Common myeloid progenitor, CD34-positive (primary cell): Measurements from ENCODE around the gene SPEG.

Source experiments
- CTCF ChIA-PET: fragments of 350-600 bp; sonication (Branson Sonifier 250); formaldehyde crosslinking; loops from one replicate; lab custom pipeline; 2021; ENCODE audit warnings: antibody characterized with exemption; lab: Charles Lee
- POLR2A ChIA-PET: fragments of 350-600 bp; sonication (Branson Sonifier 250); formaldehyde crosslinking; loops from one replicate; lab custom pipeline; 2021; ENCODE audit warnings: antibody characterized with exemption; lab: Charles Lee
- DNase-seq, 3 donors: peaks; one replicate each; pipeline versions ENCODE4 v3.0.0 to v3.0.0-alpha.2; 2013
- H3K27ac ChIP-seq, 2 experiments: 1 replicate in 1 of 2; 2 replicates in 1 of 2; pipeline ENCODE4 v1.7.0; 2013; ENCODE audit warnings: inconsistent platforms in 2 of 2, low read length in 2 of 2, mild to moderate bottlenecking in 2 of 2, low read depth in 1 of 2, moderate library complexity in 1 of 2; ENCODE audit not compliant: severe bottlenecking in 2 of 2, insufficient read depth in 1 of 2, poor library complexity in 1 of 2
- H3K27me3 ChIP-seq, 5 experiments: replicated peaks in 2 of 5; 1 replicate in 3 of 5; 2 replicates in 2 of 5; pipeline versions ENCODE4 v1.6.1 to v1.7.0; 2013; ENCODE audit warnings: low read length in 4 of 5, mild to moderate bottlenecking in 2 of 5, moderate library complexity in 2 of 5, inconsistent platforms in 1 of 5; ENCODE audit not compliant: insufficient read depth in 5 of 5, control insufficient read depth in 4 of 5
- H3K36me3 ChIP-seq, 4 experiments: 1 replicate in 2 of 4; 2 replicates in 2 of 4; pipeline versions ENCODE4 v1.6.1 to v1.7.0; 2013; ENCODE audit warnings: low read length in 3 of 4, control low read depth in 1 of 4, mild to moderate bottlenecking in 1 of 4; ENCODE audit not compliant: control insufficient read depth in 4 of 4, insufficient read depth in 4 of 4
- H3K4me1 ChIP-seq, 4 experiments: 1 replicate in 3 of 4; 2 replicates in 1 of 4; pipeline versions ENCODE4 v1.6.1 to v1.7.1; 2013; ENCODE audit warnings: low read length in 3 of 4, mild to moderate bottlenecking in 3 of 4, control low read depth in 1 of 4, inconsistent platforms in 1 of 4, moderate library complexity in 1 of 4; ENCODE audit not compliant: control insufficient read depth in 4 of 4, insufficient read depth in 4 of 4; ENCODE audit errors: control extremely low read depth in 1 of 4
- H3K4me3 ChIP-seq, 7 experiments: 1 replicate in 4 of 7; 2 replicates in 3 of 7; pipeline versions ENCODE4 v1.5.1 to v1.7.0; 2013; ENCODE audit warnings: mild to moderate bottlenecking in 7 of 7, low read length in 6 of 7, moderate library complexity in 6 of 7, inconsistent platforms in 2 of 7, low read depth in 2 of 7, control low read depth in 1 of 7; ENCODE audit not compliant: insufficient read depth in 4 of 7, control insufficient read depth in 1 of 7; ENCODE audit errors: extremely low read depth in 1 of 7
- H3K9me3 ChIP-seq, 5 experiments: 1 replicate in 4 of 5; 2 replicates in 1 of 5; pipeline versions ENCODE4 v1.6.1 to v1.7.1; 2013; ENCODE audit warnings: low read length in 4 of 5, mild to moderate bottlenecking in 2 of 5, inconsistent platforms in 1 of 5, low read depth in 1 of 5, moderate library complexity in 1 of 5; ENCODE audit not compliant: control insufficient read depth in 4 of 5, insufficient read depth in 2 of 5; ENCODE audit errors: control extremely low read depth in 1 of 5
- WGBS: methylation state at CpG from one replicate; pipeline ENCODE4 v1.1.5; 2013; ENCODE audit not compliant: insufficient coverage; 5-methylcytosine and 5-hydroxymethylcytosine counted together

The SPEG gene

DNA sequence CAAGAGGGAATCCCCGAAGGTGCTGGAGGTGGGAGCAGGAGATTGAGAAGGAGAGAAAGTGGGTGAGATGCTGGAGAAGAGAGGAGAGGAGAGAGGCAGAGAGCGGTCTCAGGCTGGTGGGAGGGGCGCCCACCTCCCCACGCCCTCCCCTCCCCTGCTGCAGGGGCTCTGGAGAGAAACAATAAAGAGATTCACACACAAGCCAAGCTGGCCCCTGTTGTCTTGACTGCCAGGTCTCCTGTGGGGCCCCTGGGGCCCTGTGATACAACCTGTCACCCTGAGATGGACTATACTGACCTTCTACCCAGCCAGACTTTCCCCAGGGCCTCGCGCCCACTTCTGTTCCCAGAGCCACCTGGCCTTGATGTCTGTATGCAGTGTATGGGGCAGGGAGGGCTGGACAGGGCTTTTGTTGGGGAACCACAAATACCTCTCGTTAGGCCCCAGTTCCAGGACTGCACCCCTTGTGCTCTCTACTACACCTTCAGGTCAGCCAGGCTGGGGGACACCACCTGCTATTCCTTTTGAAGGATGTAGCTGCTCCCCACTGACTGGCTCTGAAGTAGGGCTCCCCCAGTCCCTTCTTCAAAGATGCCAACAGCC is 8.0 kb upstream of the SPEG start:
- Histone ChIP-seq H3K27ac (no peak overlapping the region), H3K36me3 (no peaks in the 10 kb centered on the region), H3K27me3 (peaks cover 0 to 19% (median 10%) of the 10 kb centered on the region in 5 experiments), H3K4me3 (no peak overlapping the region), H3K4me1 (no peaks in the 10 kb centered on the region), H3K9me3 (no peaks in the 10 kb centered on the region)
- DNase-seq, result no peak
- ChIA-PET CTCF (interaction anchor here (1.1 to 2.1 kb wide), 2 partner anchors 9 to 21 kb away, joined by 3 to 4 read pairs; no protein-coding TSS in a partner anchor), POLR2A (no interaction called here)
- WGBS, result 97% methylated on average over 3 of the region's 7 CpGs

DNA sequence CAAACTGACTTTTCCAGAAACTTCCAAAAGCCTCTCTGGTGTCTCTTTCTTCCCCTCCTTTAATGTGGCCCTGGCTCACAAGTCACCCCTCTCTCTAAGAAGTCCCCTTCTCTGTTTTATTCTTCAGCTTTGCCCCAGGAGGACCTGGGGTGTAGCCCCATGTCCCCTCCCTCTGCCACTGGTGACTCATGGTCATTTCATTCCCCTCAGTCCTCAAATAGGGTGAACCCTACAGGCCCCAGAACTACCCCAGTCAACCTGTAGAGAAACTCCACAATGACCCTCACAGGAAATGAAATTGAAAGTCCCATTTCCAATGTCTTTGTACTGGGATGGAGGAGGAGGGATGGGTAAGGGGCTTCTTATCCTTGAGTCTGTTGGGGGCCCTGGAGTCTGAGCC is 6.2 kb upstream of the SPEG start:
- Histone ChIP-seq H3K27me3 (peaks cover 0 to 16% (median 10%) of the 10 kb centered on the region in 5 experiments), H3K9me3 (no peaks in the 10 kb centered on the region), H3K4me1 (no peaks in the 10 kb centered on the region), H3K4me3 (no peak overlapping the region), H3K36me3 (no peaks in the 10 kb centered on the region), H3K27ac (no peak overlapping the region)
- DNase-seq, result no peak
- POLR2A ChIA-PET, result no interaction called here
- CTCF ChIA-PET, result interaction anchor here (1.0 to 2.5 kb wide), 7 partner anchors 8 to 101 kb away, joined by 3 to 24 read pairs (median 4); a partner anchor contains a TSS

DNA sequence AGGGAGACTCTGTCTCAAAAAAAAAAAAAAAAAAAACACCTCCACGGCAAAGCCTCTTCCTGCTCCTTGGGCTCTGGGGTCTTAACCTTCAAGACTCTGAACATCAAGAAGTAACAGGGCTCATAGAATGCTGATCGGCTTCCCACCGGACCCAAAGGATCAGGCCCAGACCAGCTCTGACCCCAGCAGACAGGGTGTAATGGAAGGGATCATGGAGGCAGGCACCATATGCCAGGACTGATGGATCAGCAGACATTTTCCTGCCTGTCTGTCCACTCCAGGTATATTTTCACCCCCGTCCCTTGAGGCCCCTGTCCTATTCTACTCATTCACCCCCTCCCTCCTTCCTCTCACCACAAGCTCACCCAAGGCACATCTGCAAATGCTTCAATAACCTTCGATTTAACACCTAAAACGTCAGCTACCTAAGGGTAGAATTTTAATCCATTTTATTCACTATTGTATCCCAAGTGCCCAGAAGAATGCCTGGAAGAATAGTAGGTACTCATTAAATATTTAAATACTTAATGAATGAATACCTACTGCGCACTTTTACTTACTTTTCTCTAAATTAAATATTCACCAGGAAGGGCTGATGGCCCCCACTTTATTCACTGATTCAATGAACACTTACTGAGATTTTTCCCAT is 4.6 kb upstream of the SPEG start:
- POLR2A ChIA-PET, result no interaction called here
- 100% methylated on average over 3 of the region's 7 CpGs for WGBS

DNA sequence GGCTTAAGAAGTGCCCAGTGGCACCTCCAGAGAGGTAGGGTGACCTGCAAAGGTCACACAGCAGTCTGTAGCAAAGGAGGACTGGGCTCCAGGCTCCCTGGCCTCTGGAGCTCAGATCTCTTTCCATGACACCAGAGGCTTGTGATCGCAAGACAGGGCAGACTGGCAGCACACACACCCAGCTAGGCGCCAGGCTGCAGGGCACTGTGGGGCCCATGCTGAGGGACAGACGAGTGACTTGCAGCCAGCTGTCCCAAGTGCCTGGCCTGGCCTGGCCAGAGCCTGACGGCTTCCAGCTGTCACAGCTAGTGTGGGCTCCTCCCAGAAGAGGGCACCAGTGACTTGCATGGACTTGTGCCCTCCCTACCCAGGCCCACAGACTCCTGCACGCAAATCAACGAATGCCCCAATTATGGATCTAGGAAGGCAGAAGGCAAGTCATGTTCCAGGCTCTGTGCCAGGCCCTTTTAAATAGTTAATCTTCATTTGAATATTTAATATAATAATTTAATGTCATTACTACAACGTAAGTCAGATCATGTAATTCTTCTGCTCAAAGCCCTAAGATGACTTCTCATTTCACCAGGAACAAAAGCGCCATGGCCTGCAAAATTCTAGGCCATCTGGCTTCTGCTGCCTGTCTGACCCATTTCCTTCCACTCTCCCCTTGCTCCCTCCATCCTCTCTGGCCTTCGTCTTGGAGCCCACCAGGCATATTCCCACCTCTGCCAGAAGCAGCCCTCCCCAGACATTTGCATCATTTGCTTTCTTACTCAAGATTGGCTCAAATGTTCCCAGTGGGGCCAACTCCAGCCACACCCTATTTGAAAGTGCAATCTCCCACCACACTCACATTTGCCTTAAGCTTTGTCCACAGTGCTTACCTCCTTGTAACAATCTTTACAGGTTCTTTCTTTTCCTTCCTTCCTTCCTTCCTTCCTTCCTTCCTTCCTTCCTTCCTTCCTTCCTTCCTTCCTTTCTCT is 3.7 kb upstream of the SPEG start:
- WGBS, result 67% methylated on average over 7 of the region's 9 CpGs

More for the DNA sequence above, 4.6 kb upstream of the SPEG start:
- peaks cover 0 to 6% (median 3%) of the 10 kb centered on the region in 4 experiments for H3K4me1 ChIP-seq
- CTCF ChIA-PET, result interaction anchor here (0.8 to 2.5 kb wide), 12 partner anchors 9 to 100 kb away, joined by 3 to 24 read pairs (median 4); partner anchors contain the start of gene DES
- no peak for DNase-seq
- H3K36me3 ChIP-seq, result no peaks in the 10 kb centered on the region
- peaks cover 0 to 29% (median 15%) of the 10 kb centered on the region in 5 experiments for H3K27me3 ChIP-seq
- H3K4me3 ChIP-seq, result no peak overlapping the region
- no peaks in the 10 kb centered on the region for H3K9me3 ChIP-seq
- H3K27ac ChIP-seq, result no peak overlapping the region

DNA sequence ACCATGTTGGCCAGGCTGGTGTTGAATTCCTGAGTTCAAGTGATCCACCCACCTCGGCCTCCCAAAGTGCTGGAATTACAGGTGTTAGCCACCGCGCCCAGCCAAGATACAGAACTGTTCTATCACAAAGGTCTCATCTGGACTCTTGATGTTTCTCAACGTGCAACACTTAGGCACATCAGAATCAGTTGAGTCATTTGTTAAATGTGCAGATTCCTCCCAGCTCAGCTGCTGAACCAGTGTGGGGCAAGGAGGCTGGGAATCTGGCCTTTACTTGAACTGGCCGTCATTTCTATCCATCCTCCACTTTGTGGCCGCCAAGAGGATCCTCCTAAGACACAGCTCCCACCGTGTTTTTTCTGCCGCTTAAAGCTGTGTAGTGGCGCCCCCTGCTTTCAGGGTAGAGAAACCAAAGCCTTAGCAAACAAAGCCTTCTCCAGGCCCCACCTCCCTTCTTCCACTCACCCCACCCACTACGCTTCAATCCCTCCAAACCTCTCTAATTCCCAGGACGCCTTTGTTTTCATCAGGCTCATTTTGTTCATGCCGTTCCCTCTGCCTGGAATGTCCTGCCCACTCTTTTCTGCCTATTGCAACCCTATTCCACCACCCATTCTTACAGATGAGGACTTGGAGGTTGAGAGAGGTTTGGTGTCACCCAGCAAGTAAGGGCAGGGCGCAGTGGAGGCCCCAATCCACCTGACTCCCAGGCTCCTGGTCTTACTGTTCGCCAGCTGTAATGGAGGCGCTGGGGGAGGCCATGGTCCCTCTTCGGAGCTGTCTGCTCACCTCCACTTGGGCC is 776 bp upstream of the SPEG start:
- H3K27me3 ChIP-seq, result peaks cover 0 to 49% (median 30%) of the 10 kb centered on the region in 5 experiments
- DNase-seq, result peak; percentile 68 to 82 (median 80)
- H3K4me3 ChIP-seq, result no peak overlapping the region
- H3K4me1 ChIP-seq, result peaks cover 0 to 9% (median 6%) of the 10 kb centered on the region in 4 experiments
- ChIA-PET POLR2A (no interaction called here), CTCF (interaction anchor here (0.6 to 7.0 kb wide), 10 partner anchors 8 to 96 kb away, joined by 3 to 52 read pairs (median 3); no protein-coding TSS in a partner anchor)
- H3K27ac ChIP-seq, result no peak overlapping the region
- no peaks in the 10 kb centered on the region for H3K36me3 ChIP-seq
- H3K9me3 ChIP-seq, result no peaks in the 10 kb centered on the region
- 85% methylated on average over 14 of the region's 16 CpGs for WGBS

More for the DNA sequence above, 3.7 kb upstream of the SPEG start:
- peak in 2 of 3 donors; percentile 32 to 38 for DNase-seq
- H3K4me1 ChIP-seq, result peaks cover 0 to 9% (median 6%) of the 10 kb centered on the region in 4 experiments
- ChIA-PET POLR2A (no interaction called here), CTCF (interaction anchor here (0.8 to 2.5 kb wide), 11 partner anchors 9 to 99 kb away, joined by 3 to 24 read pairs (median 4); partner anchors contain the start of gene DES)
- peaks cover 0 to 34% (median 24%) of the 10 kb centered on the region in 5 experiments for H3K27me3 ChIP-seq
- H3K36me3 ChIP-seq, result no peaks in the 10 kb centered on the region
- no peak overlapping the region for H3K4me3 ChIP-seq
- no peaks in the 10 kb centered on the region for H3K9me3 ChIP-seq
- no peak overlapping the region for H3K27ac ChIP-seq

DNA sequence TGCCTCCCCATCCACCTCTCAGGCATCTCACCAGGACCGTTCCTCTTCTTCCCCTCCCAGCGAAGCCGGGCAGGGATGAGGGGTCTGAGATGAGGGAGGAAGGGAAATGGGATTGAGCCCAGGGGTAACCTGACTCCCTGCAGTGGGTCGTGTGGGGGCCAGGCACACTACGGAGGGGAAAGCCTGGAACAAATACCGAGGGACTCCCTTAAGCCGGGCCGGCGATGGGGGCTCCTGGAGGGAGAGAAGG is 250 bp upstream of the SPEG start:
- DNase-seq, result no peak
- ChIA-PET POLR2A (no interaction called here), CTCF (interaction anchor here (0.6 to 7.0 kb wide), 8 partner anchors 8 to 95 kb away, joined by 3 to 52 read pairs (median 3); no protein-coding TSS in a partner anchor)
- Histone ChIP-seq H3K27ac (no peak overlapping the region), H3K4me1 (peaks cover 0 to 9% (median 6%) of the 10 kb centered on the region in 4 experiments), H3K4me3 (no peak overlapping the region), H3K9me3 (no peaks in the 10 kb centered on the region), H3K36me3 (no peaks in the 10 kb centered on the region), H3K27me3 (peaks cover 0 to 54% (median 31%) of the 10 kb centered on the region in 5 experiments)
- 55% methylated on average over 6 of the region's 9 CpGs for WGBS
